Stimulated activated CD4-positive, alpha-beta T cell treated with anti-CD3 and anti-CD28 coated beads, Interleukin-15, amount 100 ng/mL, for 24 hours (primary cell): Measurements from ENCODE around the gene RYR1.
"Not testable (repeated sequence)": the region's sequence is repeated elsewhere in the genome, so short reads cannot be mapped to it uniquely, and the experiment has no call there.

ENCODE experiments used
- DNase-seq: peaks from one replicate; pipeline ENCODE4 v3.0.0-alpha.2; 2020

Gene RYR1

DNA sequence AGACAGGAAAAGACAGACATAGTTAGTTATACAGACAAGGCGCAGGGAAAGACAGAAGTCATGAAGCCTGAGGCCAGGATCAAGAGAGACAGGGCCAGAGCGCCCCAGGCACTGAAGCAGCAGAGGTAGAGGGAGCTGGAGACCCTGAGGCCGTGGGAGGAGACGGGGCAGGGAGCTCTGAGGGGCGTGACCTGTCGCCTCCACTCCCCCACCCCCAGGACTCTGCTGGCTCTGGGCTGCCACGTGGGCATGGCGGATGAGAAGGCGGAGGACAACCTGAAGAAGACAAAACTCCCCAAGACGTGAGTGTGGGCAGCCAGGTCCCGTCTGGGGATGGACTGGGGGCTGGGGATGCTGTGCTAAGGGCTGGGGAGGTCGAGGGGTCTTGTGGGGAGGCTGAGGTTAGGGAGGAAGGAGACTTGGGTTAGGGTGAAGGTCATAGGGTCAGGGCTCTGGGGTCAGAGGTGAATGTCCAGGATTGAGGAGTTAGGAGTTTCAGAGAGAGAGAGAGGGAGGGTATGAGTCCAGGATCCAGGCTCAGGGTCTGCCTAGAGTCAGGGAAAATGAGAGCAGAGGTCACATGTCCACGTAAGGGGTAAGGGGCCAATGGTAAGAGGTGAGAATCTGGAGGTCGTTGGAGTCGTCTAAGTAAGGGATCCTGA, 31.1 kb downstream of the RYR1 start:
- DNase-seq = no peak

DNA sequence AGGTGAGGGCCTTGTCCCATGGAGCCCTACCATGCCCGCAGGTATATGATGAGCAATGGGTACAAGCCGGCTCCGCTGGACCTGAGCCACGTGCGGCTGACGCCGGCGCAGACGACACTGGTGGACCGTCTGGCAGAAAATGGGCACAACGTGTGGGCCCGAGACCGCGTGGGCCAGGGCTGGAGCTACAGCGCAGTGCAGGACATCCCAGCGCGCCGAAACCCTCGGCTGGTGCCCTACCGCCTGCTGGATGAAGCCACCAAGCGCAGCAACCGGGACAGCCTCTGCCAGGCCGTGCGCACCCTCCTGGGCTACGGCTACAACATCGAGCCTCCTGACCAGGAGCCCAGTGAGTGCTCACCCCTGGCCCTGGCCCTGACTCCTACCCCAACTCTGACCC, 32.6 kb downstream of the RYR1 start:
- DNase-seq = no peak

DNA sequence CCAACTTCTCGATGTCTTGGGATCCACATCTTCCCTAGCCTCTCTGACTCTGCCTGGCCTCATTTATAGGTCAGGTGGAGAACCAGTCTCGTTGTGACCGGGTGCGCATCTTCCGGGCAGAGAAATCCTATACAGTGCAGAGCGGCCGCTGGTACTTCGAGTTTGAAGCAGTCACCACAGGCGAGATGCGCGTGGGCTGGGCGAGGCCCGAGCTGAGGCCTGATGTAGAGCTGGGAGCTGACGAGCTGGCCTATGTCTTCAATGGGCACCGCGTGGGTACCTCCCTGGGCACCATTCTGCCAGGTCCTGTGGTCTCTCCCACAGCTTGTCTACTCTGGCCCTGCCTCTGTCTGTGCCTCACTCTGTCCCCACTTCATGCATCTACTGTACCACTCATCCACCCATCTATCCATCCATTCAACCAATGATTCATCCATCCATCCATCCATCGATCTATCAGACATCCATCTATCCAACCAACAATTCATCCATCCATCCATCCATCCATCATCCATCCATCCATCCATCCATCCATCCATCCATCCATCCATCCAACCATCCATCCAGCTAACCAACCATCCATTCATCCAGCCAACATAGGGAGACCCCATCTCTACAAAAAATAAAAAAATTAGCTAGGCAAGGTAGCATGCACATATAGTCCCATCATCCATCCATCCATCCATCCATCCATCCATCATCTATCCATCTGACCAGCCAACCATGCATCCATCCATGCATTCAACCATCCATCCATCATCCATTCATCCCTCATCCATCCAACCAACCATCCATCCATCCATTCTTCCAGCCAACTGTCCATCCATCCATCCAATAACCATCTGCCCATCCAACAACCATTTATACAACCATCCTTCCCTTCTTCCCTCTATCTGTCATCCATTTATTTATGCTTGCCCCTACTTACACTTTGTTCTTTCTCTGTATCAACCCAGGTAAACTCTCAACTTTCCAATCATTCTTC, 34.3 kb downstream of the RYR1 start:
- no peak for DNase-seq

DNA sequence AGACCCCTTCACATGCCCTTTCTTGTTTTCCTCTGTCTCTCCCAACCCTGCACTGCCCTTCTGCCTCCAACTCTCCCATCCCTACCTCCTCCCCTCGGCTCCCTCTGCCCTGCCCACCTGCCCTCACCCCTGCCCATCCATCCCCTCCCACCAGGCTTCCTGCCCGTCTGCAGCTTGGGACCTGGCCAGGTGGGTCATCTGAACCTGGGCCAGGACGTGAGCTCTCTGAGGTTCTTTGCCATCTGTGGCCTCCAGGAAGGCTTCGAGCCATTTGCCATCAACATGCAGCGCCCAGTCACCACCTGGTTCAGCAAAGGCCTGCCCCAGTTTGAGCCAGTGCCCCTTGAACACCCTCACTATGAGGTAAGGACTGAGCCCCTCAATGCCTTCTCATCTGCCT, 35.7 kb downstream of the RYR1 start:
- DNase-seq = no peak

DNA sequence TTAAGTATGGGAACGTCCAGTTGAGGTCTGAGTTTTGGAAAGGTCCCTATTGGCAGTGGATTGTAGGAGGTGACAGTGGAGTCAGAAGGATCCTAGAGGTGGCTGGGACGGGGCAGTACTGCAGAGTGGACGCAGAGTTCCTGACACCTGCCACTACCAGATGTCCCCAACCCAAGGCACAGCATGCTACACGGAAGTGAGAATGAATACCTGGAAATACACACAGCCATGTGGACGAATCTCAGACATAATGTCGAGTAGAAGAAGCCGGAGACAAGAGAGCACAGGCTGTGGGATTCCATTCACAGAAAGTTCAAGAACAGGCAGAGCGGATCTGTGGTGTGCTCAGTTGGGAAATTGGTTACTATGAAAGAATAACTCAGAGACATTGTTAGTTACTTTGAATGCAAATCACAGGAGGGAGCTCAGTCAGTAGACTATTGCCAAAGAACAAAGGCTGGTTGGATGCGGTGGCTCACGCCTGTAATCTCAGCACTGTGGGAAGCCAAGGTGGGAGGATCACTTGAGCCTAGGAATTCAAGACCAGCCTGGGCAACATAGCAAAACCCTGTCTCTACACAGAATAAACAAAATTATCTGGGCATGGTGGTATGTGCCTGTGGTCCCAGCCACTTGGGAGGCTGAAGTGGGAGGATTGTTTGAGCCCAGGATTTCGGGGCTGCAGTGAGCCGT, 37.4 kb downstream of the RYR1 start:
- DNase-seq = no peak

DNA sequence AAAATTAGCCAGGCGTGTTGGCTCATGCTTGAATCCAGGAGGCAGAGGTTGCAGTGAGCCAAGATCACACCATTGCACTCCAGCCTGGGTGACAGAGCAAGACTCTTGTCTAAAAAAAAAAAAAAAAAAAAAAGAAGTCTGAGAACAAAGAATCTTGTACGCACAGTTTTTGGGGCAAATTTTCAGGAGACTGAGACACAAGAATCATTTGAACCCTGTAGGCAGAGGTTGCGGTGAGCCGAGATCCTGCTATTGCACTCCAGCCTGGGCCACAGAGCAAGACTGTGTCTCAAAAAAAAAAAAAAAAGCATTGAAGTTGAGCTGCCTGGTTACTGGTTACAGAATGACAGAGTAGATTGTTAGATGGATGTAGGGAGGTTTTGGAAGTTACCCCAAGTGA, 39.2 kb downstream of the RYR1 start:
- DNase-seq = not testable (repeated sequence)

DNA sequence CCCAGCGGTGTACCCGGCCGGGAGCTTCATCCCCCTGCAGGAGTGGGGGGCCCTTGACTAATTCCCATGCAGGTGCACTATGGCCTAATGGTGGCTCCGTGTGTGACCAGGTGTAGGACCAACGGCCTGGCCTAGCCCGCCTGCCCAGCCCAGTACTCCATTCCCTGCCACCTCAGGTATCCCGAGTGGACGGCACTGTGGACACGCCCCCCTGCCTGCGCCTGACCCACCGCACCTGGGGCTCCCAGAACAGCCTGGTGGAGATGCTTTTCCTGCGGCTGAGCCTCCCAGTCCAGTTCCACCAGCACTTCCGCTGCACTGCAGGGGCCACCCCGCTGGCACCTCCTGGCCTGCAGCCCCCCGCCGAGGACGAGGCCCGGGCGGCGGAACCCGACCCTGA, 39.7 kb downstream of the RYR1 start:
- no peak for DNase-seq

DNA sequence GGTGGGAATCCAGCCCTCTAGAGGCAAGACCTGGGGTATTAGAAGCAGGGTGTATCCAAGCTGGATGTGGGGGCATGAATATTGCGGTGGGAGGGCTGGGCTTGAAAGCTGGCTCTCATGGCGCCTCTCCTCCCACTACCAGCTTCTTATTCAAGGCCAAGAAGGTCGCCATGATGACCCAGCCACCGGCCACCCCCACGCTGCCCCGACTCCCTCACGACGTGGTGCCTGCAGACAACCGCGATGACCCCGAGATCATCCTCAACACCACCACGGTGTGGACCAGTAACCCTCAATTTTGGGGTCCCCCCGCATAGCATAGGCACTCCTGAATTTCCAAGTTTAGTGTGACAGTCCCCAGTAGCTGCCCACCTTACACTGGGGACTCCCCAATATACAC, 41.7 kb downstream of the RYR1 start:
- DNase-seq = no peak

DNA sequence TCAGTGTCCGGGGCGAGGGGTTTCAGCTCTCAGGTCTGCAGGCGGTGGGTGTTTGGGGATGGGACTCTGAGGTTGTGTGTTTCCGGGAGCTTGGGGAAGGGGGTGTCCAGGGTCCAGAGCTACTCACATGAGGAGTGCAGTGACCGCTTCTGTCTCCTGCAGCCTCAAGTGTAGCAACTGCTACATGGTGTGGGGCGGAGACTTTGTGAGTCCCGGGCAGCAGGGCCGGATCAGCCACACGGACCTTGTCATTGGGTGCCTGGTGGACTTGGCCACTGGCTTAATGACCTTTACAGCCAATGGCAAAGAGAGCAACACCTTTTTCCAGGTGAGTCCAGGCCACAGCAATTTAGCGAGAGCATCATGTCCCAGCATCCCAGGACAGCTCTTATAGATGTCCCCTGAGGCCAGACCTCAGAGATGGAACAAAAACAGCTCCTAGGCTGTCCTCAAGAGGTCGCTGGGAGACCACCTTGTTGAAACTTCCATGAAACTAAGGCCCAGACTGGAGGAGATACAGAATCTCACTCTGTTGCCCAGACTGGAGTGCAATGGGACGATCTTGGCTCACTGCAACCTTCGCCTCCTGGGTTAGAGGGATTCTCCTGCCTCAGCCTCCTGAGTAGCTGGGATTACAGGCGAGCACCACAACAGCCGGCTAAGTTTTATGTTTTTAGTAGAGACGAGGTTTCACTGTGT, 44.9 kb downstream of the RYR1 start:
- DNase-seq = no peak

DNA sequence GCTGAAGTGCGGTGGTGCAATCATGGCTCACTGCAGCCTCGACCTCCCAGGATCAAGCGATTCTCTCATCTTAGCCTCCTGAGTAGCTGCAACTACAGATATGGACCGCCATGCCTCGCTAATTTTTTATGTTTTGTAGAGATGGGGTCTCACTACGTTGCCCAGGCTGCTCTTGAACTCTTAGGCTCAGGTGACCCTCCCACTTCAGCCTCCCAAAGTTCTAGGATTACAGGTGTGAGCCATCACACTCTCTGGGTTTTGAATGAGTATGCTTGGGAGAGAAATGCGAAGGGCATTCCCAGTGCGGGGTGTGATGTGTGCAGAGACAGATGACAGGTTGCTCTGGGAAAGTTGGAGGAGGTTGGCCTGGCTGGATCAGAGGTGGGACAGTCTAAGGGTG, 49.0 kb downstream of the RYR1 start:
- no peak for DNase-seq

DNA sequence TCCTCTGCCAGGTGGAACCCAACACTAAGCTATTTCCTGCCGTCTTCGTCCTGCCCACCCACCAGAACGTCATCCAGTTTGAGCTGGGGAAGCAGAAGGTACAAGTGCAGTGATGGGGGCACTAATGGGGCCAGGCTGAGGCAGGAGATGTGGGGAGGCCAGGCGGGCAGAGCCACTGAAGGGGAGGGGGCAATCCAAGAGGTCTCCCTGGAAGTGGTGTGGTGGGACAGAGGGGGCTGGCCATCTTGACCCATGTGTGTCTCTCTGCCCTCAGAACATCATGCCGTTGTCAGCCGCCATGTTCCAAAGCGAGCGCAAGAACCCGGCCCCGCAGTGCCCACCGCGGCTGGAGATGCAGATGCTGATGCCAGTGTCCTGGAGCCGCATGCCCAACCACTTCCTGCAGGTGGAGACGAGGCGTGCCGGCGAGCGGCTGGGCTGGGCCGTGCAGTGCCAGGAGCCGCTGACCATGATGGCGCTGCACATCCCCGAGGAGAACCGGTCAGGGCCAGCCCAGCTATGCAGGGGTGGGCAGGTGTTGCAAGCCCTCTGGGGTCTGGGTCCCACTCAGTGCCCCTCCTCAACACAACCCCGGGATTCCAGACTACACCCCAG, 49.6 kb downstream of the RYR1 start:
- DNase-seq = no peak

DNA sequence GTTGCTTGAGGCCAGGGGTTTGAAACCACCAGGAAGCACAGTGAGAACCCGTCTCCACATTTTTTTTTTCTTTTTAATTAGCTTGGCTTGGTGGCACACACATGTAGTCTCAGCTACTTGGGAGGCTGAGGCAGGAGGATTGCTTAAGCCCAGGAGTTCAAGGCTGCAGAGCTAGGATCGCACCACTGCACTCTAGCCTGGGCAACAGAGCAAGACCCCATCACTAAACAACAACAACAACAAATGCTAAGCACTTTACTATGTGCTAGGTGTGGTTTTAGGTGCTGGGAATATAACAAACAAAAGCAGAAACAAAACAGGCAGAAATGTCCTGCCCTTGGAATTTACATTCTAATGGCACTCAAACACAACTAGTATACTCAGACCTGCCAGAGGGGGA, 51.3 kb downstream of the RYR1 start:
- DNase-seq = no peak

DNA sequence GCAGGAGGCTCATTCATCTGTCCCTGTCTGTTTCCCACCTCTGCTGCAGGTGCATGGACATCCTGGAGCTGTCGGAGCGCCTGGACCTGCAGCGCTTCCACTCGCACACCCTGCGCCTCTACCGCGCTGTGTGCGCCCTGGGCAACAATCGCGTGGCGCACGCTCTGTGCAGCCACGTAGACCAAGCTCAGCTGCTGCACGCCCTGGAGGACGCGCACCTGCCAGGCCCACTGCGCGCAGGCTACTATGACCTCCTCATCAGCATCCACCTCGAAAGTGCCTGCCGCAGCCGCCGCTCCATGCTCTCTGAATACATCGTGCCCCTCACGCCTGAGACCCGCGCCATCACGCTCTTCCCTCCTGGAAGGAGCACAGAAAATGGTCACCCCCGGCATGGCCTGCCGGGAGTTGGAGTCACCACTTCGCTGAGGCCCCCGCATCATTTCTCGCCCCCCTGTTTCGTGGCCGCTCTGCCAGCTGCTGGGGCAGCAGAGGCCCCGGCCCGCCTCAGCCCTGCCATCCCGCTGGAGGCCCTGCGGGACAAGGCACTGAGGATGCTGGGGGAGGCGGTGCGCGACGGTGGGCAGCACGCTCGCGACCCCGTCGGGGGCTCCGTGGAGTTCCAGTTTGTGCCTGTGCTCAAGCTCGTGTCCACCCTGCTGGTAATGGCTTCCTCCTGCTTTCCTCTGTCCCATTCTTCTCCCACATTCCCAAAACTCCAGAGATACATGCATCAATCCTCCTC, 52.2 kb downstream of the RYR1 start:
- no peak for DNase-seq

DNA sequence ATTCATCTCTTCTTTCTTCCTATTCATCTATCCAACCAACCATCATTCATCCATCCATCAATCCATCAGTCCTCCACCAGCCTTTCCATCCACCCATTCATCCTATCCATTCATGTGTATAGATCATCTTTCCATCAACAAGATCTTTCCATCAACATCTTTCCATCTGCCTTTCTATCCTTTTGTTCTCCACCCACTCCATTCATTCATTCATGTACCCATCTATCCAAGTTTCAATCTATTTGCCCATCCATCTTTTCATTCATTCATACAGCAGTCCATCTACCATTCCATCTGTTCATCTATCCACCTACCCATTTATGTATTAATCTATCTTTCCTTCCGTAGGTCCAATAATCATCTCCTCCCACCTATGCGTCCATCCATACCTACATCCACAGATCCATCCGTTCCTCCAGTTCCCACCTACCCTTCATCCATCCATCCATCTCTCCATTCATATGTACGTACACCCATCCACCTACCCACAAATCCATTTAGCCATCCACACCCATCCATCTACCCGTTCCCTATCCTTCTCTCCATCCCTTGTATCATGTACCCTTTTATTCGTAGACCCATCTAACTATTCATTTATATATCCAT, 53.3 kb downstream of the RYR1 start:
- no peak for DNase-seq

DNA sequence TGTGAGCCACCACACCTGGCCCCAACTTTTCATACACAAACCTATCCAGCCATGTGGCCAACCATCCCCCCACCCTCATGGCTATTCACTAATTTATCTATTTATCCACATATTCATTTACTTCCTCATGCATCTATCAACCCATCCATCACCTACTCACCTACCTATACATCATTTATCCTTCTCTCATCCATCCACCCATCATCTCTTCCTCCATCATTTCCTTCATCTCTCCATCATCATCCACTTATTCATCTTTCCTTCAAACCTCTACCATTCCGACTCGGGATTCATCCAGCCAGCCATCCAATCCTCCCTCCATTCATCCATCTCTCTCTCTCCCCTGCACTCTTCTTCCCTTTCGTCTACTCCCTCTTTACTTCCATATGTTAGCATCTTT, 54.6 kb downstream of the RYR1 start:
- DNase-seq = no peak

DNA sequence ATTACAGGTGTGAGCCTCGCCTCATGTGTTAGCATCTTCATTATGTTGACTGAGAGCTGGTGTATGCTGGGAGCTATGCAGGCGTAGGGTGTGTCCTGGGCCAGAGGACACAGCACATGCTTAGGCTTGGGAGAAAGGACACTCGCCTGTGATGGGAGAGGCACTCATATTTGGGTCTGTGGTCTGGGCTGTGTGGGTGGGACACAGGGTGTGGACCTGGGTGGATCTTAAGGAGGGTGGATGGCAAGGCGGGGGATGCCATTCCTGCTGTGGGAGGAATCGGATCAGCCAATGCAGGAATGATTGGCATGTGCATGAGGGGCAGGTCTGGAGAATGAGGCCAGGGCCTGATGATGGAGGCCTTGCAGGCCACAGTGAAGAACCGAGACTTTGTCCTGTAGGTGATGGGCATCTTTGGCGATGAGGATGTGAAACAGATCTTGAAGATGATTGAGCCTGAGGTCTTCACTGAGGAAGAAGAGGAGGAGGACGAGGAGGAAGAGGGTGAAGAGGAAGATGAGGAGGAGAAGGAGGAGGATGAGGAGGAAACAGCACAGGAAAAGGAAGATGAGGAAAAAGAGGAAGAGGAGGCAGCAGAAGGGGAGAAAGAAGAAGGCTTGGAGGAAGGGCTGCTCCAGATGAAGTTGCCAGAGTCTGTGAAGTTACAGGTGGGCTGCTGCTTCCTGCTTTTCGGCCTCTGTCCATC, 55.4 kb downstream of the RYR1 start:
- no peak for DNase-seq

DNA sequence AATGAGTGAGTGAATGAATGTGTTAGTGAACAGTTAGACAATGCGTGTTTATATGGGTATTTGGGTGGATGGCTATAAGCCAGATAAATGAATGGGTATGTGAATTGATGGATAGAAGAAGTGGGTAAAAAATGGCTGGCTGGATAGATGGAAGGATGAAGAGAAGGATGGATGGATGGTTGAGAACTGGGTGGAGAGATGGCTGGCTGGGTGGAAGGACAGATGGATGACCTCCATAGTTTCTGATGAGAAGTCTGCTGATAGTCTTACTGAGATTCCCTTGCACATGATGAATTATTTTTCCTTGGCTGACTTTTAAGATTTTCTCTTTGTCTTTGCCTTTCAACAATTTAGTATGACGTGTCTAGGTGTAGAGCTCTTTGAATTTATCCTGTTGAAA, 57.4 kb downstream of the RYR1 start:
- DNase-seq = no peak

DNA sequence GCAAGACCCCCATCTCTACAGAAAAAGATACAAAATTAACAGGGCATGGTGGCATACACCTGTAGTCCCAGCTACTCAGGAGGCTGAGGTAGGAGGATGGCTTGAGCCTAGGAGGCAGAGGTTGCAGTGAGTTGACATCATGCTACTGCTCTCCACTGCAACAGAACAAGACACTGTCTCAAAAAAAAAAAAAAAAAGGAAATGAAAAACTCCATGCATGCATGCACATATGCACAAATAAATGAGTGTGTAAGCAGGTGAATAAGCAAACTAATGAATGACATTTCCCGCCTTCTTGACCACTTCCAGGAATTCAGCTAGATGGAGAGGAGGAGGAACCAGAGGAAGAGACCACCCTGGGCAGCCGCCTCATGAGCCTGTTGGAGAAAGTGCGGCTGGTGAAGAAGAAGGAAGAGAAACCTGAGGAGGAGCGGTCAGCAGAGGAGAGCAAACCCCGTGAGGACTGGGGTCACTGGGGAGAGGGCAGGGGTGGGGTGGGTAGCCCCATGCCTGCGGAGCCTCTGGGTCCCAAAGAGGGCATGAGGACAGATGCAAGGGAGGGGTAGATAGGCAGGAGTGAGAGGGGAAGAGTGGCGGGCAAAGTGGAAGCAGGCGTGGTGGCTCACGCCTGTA, 58.8 kb downstream of the RYR1 start:
- no peak for DNase-seq

DNA sequence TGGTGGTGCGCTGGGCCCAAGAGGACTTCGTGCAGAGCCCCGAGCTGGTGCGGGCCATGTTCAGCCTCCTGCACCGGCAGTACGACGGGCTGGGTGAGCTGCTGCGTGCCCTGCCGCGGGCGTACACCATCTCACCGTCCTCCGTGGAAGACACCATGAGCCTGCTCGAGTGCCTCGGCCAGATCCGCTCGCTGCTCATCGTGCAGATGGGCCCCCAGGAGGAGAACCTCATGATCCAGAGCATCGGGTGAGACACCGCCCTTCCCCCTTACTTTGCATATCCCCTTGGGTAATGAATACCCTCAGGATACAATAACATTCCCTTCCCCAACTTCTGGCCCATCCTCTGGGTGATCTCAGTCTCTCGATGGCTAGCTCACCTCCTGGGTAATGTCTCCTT, 60.9 kb downstream of the RYR1 start:
- DNase-seq = no peak

DNA sequence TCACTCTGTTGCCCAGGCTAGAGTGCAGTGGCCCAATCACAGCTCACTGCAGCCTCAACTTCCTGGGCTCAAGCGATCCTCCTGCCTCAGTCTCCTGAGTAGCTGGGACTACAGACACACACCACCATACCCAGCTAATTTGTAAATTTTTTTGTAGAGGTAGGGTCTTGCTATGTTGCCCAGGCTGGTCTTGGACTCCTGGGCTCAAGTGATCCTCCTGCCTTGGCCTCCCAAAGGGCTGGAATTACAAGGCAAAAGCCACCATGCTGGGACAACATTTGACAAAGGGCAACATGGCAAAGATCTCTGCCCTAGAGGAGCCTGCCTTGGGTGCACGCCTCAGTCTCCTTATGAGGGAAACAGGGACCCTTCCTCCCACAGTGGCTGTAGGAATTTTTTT, 61.9 kb downstream of the RYR1 start:
- DNase-seq = not testable (repeated sequence)
